ENCODE data around the gene KCNC1. TPM values are rescaled to one million over a fixed set of nuclear protein-coding genes. Genes with fewer than 3 reads are reported as not detected.

KCNC1 gene
- total and polyA plus RNA-seq, 3 donors from 2014 or later: 3.3 to 5.8 (median 5.2) TPM

DNA sequence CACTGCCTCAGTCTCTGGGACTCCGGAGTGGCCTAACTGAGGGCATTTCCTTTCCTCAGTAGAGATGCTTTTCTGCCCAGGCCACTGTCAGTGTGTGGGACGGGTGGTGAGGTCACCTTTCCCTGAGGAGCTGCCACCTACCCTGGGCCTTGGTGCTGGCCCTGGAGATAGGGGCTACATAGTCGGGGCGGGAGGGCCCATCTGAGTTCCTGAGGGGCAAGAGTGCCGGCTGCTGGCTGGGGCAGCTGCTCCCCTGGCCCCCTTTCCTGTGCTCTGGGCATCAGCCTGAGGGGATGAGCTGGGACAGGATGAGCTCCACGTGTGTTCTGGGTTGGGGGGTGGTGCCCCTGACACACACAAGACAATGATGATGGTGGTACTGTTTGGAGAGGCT is 5.4 kb downstream of the KCNC1 start:
- H3K36me3 ChIP-seq (ENCODE audit: low read depth, missing control alignments): no peaks in the 10 kb centered on the region
- no peak overlapping the region for H3K27ac ChIP-seq
- no peaks in the 10 kb centered on the region for H3K9me3 ChIP-seq
- no peak for TF ChIP-seq POLR2A (IDR thresholded peaks at IDR 0.05)
- TF ChIP-seq CTCF (IDR thresholded peaks at IDR 0.05): no peak
- WGBS, 2 donors: 79 to 80% methylated on average over 5 to 6 of the region's 6 CpGs
- intact Hi-C loops (cut with DNase I; ENCODE audit: low total_unique reads): loop anchor here (10.0 kb wide), 1 partner anchor 235 kb away; no protein-coding TSS in a partner anchor
- DNase-seq: no peak
- no peaks in the 10 kb centered on the region for H3K27me3 ChIP-seq
- H3K4me3 ChIP-seq: no peak overlapping the region
- H3K4me1 ChIP-seq: no peaks in the 10 kb centered on the region

DNA sequence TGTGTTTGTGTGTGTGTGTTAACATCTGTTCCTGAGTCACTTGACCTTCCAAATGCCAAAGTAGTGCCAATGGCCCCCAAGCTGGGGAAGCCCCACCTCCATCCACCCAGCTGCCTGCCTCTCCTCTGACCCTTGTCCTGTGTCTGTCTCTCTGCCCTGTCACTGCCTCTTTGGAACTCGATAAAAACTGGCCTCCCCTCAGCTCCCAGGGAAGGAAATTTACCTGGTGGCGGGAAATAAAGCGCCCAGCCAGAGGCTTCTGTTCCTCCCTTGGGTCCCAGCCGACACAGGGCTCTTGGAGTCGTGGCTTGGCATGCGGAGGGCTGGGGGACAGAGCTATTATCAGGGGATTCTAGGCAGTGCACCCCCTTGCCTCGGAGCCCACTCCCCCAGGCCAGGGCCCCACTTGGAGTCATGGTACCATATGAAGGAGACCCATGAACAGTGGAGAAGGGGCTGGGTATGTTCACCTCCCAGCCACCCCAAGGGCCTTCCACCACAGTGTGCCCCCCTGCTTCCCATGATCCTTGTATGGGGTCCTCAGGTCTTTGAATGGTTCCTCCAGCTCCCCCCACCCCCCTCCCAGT is 6.2 kb downstream of the KCNC1 start:
- 78 to 84% methylated on average over 6 to 7 of the region's 7 CpGs for WGBS, 2 donors
- intact Hi-C loops (cut with DNase I; ENCODE audit: low total_unique reads): no loop called here
- Histone ChIP-seq H3K4me1 (no peaks in the 10 kb centered on the region), H3K4me3 (no peak overlapping the region), H3K27ac (no peak overlapping the region), H3K36me3 (ENCODE audit: low read depth, missing control alignments) (no peaks in the 10 kb centered on the region), H3K27me3 (no peaks in the 10 kb centered on the region), H3K9me3 (no peaks in the 10 kb centered on the region)
- no peak for DNase-seq
- TF ChIP-seq POLR2A (IDR thresholded peaks at IDR 0.05): no peak
- TF ChIP-seq CTCF (IDR thresholded peaks at IDR 0.05): no peak

DNA sequence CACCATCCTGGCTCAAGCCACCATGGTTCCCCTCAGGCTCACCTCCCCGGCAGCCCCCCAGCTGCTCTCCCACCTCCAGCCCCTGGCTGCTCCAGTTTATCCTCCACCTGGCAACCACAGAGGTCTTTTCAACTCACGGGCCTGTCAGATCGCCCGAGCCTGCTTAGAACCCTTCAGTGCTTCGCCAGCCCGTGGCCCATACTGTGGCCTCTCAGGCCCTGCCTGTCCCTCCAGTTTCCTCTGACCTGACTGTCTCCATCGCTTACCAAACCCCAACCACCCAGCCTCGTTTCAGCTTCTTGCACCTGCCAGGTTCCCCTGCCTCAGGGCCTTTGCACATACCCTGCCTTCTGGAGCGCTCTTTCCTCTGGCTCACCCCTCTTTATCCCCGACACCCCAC is 6.9 kb downstream of the KCNC1 start:
- Histone ChIP-seq H3K4me1 (no peaks in the 10 kb centered on the region), H3K9me3 (no peaks in the 10 kb centered on the region), H3K27me3 (no peaks in the 10 kb centered on the region), H3K4me3 (no peak overlapping the region), H3K36me3 (ENCODE audit: low read depth, missing control alignments) (no peaks in the 10 kb centered on the region), H3K27ac (no peak overlapping the region)
- 94 to 96% methylated on average over 10 of the region's 10 CpGs for WGBS, 2 donors
- intact Hi-C loops (cut with DNase I; ENCODE audit: low total_unique reads): no loop called here
- TF ChIP-seq POLR2A (IDR thresholded peaks at IDR 0.05) (no peak), CTCF (IDR thresholded peaks at IDR 0.05) (no peak)
- DNase-seq: no peak

- intact Hi-C loops (cut with DNase I; ENCODE audit: low total_unique reads): no loop called here
- no peaks in the 10 kb centered on the region for H3K9me3 ChIP-seq
- TF ChIP-seq POLR2A (IDR thresholded peaks at IDR 0.05) (no peak), CTCF (IDR thresholded peaks at IDR 0.05) (no peak)
- H3K4me1 ChIP-seq: no peaks in the 10 kb centered on the region
- H3K27me3 ChIP-seq: no peaks in the 10 kb centered on the region
- DNase-seq: no peak
- WGBS, 2 donors: 76 to 77% methylated on average over 4 to 5 of the region's 5 CpGs
- H3K36me3 ChIP-seq (ENCODE audit: low read depth, missing control alignments): no peaks in the 10 kb centered on the region
- H3K4me3 ChIP-seq: no peak overlapping the region
- no peak overlapping the region for H3K27ac ChIP-seq
Observed at GRCh38 chr11:17742019-17742418, 7.4 kb downstream of the KCNC1 start.
